GM18873 (cell line): ENCODE data around the gene POMT2.
"Not testable (repeated sequence)": the region's sequence is repeated elsewhere in the genome, so short reads cannot be mapped to it uniquely, and the experiment has no call there.

ENCODE experiments used
- ATAC-seq: cut with Tn5 transposase; IDR thresholded peaks from one replicate; pipeline ENCODE4 v1.9.1; 2021; ENCODE audit warnings: mild to moderate bottlenecking, moderate library complexity, moderate number of reproducible peaks; ENCODE audit not compliant: unreplicated experiment, low FRiP score

The POMT2 gene

GRCh38 chr14:77303417-77304156 lies 17.1 kb downstream of the POMT2 start:
- ATAC-seq = no peak

GRCh38 chr14:77302926-77303325 lies 17.8 kb downstream of the POMT2 start:
- no peak for ATAC-seq

- no peak for ATAC-seq
Observed at GRCh38 chr14:77301103-77301502, 19.6 kb downstream of the POMT2 start.

- no peak for ATAC-seq
Observed at GRCh38 chr14:77299771-77300170, 20.9 kb downstream of the POMT2 start.

GRCh38 chr14:77296906-77297305 lies 23.8 kb downstream of the POMT2 start:
- ATAC-seq = no peak

- ATAC-seq = no peak
Observed at GRCh38 chr14:77296155-77296554, 24.5 kb downstream of the POMT2 start.

- ATAC-seq = no peak
Observed at GRCh38 chr14:77290705-77291104, 30.0 kb downstream of the POMT2 start.

- no peak for ATAC-seq
Observed at GRCh38 chr14:77286576-77286975, 34.1 kb downstream of the POMT2 start.

GRCh38 chr14:77284466-77284865 lies 36.2 kb downstream of the POMT2 start:
- ATAC-seq = no peak

GRCh38 chr14:77284066-77284465 lies 36.6 kb downstream of the POMT2 start:
- ATAC-seq = no peak

GRCh38 chr14:77281852-77282410 lies 38.8 kb downstream of the POMT2 start:
- ATAC-seq = no peak

- not testable (repeated sequence) for ATAC-seq
Observed at GRCh38 chr14:77280921-77281320, 39.8 kb downstream of the POMT2 start.

GRCh38 chr14:77279719-77280118 lies 41.0 kb downstream of the POMT2 start:
- ATAC-seq = no peak

- no peak for ATAC-seq
Observed at GRCh38 chr14:77278461-77279230, 42.0 kb downstream of the POMT2 start.

- no peak for ATAC-seq
Observed at GRCh38 chr14:77276959-77277358, 43.7 kb downstream of the POMT2 start.

- ATAC-seq = no peak
Observed at GRCh38 chr14:77276295-77276935, 44.3 kb downstream of the POMT2 start.

- ATAC-seq = no peak
Observed at GRCh38 chr14:77275601-77276017, 45.1 kb downstream of the POMT2 start.

- ATAC-seq = no peak
Observed at GRCh38 chr14:77275041-77275580, 45.6 kb downstream of the POMT2 start.

- no peak for ATAC-seq
Observed at GRCh38 chr14:77273796-77274195, 46.9 kb downstream of the POMT2 start.

- ATAC-seq = no peak
Observed at GRCh38 chr14:77272261-77272660, 48.4 kb downstream of the POMT2 start.
